ENCODE measurements around the gene TMEM30A.

Gene TMEM30A

DNA sequence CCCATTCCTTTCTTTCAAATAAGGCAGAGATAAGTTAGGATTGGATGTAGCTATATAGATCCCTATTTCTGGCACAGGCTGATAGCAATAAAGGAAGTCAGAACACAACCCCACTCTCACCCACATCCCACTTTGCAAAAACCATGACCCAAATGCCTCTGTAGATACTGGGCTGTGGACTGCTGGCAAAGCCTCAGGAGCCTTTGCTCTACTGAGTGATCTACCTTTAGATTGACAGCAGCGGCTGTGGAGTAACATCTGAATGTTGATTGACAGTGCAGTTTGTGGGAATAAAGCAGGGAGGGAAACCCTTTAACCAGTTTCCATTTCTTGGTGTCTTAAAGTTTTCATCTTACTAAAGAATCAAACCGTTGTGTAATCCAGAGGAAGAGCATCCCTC is 6.7 kb upstream of the TMEM30A start:
- peak; percentile 11 for DNase-seq

DNA sequence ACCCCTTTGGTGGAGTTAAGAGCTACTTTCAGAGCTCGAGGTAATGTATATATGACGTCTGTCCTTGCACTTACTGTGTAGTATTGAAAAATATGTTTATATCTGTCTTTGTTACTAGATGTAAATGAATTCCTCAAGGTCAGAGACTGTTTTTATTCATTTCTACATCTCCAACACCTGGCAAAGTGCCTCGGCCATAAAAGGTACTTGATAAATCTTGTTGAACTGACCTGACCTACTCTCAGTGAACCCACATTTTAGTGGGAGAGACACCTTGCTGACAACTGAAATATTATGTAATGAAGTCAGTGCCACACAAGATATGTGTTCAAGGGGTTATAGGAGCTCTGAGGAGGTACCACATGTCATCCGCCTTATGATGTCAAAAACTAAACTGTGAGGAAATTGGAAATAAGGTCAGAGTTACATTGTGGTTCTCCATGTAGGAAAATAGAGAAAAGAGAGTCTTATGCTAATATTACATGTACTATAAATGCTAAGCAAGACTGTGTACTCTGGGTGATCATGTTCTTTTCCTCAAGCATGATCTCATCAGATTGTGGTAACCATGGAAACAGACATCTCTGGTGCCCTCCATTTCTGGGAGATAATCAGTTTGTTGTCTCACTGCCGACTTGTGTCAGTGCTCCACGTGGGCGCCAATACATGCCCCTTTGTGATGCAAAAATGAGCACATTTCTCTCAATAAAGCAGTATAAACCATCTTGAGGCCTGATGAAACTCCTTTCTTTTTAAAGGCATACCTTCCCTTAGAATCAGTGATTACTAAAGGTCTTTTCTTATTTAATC is 5.7 kb upstream of the TMEM30A start:
- no peak for DNase-seq

DNA sequence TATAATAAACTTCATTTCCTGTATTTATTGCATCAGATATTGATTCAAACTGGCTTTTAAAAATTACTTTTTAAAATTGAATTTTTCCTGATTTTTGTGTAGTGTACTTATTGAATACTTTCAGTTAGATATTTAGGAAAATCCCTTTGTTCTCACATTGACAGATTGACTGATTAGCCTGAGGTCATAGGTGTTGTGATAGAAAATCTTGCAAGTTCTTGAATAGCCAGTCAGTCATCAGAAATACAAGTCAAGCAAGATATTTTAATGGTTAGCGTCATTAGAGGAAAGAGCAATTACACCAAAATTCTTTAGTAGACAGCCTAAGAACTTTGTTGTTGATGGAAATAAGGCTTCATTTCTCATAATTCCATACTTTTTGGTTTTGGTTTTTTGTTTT is 3.4 kb upstream of the TMEM30A start:
- DNase-seq, result no peak

DNA sequence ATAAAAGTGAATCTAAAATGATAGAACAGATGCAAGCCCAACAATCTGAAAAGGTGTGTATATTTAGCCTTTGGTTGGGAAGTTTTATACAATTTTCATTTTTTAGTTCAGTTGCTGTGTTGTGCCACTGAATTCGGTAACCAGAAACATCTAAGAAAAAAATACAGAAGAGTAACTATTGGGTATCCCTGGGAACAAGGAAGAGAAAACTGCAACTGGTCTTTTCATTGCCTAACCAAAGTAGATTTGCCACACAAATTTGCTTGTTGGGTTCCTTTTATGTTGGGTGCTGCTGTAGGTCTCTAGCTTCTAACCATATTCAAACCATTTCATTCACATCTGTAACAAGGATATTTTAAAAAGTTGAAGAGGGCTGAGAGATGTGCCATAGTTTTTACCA is 2.8 kb upstream of the TMEM30A start:
- no peak for DNase-seq

DNA sequence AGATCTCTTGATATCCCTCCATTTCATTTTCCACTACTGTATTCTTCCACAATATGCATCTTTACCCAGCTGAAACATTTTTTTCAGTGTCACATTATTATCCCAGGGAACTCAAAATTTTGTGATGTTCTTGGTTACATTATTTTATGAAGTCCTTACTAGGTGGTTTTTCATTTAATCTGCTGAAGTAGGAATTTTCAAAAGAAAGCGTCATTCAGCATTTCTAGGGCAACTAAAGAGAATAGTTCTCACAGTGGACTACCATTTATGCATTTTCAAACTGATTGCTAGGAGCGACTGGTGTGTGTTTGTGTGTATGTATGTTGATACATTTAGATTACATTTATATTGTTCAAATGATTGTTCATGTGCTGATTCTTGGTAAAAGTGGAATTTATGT is 2.4 kb upstream of the TMEM30A start:
- DNase-seq, result no peak

DNA sequence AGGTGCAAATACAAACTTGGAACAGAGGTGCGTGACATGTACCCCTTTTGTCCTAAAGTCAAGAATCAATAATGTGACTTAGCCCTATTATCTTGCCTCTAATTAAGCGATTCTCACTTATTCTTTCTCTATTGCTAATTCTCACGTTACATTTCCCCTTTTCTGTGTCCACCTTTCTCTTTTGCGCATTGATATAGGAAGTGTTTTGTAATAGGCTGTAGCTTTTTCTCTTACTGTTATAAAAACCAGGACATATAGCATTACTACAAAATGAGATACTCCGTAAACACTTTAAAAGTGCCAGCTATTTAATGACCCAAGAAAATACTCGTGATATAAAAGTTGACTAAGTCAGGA is 669 bp upstream of the TMEM30A start:
- DNase-seq, result no peak

DNA sequence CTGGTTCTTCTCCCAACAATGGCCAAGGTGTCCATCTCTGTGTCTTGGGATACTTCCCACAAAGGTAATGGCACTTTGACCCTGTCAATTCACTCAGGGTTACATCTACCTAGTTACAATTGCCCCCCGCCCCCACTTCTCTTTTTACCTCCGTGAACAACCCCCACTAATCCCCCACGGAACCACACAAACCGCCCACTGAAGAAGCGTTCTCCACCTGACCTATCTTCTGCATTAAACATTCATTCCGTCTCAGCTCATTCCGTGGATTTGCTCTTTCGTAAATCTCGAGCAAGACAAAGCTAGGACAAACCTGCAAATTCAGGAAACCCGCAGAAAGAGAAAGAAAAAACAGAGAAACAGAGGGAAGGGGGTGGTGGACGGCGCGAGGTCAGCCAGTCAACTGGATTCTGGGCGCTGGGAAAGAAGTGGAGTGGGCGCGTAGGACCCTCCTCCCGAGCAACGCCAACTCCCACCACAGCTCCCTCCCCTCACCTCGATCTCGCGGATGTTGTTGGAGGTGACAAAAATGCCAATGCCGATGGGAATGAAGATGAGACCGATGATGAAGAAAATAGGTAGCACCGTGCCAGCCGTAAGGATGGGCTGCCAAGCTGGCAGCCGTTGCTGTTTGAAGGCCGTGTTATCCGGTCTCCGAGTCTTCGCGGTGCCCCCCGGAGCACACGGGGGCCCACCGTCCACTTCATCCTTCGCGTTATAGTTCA is 523 bp downstream of the TMEM30A start:
- peak; percentile 61 for DNase-seq

DNA sequence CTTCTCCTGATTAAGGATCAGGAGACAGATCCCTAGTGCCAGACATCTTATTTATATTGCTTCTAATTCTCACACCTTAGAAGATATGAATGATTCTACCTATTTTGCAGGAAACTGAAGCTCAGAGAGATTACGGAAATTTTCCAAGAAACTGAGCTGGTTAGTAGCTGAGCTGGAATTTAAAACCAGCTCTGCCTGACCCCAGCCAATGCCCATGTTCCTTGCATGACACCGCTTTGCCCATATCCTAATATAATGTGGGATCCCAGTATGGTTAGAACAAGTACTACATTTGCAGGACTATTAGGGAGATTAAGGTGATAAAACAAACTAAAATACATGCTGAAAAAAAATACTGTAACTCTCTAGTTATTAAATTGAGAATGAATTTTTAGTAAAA is 1.9 kb downstream of the TMEM30A start:
- peak; percentile 1 for DNase-seq

DNA sequence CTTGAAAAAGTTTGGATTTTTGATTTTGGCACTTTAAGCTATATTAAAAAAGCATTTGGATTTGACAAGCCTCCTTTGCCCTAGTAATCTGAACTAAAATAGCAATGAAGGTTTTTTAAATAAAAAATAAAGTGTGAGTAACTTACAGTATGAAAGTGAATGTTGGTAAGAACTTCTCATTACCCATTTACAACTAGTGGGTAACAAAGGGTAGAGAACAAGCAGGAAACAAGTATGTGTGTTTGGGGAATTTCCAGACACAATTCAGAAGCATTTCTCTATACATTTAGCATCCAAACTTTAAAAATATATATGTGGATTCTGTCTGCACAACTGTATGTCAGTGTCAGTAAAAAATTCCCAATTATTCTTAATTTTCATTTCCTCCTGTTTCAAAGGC is 2.9 kb downstream of the TMEM30A start:
- no peak for DNase-seq

DNA sequence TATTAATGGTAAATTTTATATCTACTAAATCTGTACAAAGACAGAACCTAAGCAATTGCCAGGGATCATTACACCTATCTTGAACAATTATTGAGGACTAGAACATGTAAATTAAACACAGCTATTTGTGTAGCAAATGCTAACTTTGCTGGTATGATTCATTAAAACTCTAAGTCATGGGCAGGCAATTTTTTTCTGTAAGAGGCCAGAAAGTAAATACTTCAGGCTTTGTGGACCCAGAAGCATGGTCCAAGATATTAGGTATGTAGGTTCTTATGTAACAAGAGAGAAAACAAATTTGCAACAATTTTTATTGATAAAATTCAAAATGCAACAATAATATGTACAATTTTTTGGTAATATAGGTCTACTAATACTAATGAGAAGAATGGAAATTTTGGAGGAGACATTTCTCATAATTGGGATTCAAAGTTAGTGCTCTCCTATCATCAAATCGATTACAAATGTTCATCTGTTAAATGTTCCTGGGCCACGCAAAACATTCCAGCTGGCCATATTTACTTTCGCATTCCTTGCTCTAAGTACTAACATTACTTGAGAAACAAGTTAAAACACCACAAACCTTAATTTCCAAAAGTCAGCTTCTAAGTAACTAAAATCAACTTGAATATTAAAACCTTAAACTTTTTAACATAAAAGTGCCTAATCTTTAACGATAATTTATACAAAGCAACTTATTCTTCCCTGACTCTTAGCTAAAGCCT is 4.3 kb downstream of the TMEM30A start:
- DNase-seq, result no peak

DNA sequence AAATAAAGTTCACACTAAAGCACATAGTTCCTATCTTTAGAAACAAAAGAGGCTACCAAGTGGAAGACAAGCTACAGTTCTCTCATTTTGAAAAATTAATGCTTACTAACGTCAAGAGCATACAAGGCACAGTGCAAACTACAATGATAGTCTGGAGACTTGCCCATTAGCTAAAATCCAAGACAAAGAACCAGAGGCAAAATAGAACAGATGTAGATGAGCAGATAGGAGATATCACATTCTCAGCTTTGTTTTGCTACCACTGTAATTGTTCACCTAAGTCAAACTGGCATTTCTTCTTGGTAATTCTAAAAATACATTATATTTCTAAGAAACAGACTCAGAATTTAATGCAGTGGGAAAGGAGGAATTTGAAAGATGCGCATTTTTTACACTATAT is 5.2 kb downstream of the TMEM30A start:
- DNase-seq, result no peak

DNA sequence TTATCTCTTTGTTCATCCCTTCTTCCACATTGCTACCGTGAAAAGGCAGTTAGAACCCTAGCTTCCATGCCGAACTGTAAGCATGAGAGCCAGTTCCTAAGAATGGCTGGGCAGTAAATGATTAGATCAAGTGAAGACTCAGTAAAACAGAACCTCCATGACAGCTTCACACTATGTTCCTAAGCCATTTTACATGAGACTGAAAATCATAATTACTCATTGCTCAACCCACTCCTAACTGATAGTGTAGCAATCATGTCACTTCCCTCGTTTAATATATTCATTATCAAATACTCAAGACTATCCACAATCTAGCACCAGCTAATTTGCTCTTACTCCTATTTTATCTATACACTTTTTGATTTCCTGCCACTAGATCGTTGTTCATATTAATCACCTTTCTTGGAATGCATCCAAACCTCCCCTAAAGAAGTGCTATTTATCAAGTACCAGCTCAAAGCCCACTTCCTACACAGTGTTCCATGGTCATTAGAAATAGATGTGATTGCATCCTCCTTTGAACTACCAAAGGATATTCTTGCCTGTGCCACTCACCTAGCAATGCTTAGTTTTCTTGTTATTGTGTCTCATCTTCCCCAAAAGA is 6.0 kb downstream of the TMEM30A start:
- DNase-seq, result peak; percentile 0

DNA sequence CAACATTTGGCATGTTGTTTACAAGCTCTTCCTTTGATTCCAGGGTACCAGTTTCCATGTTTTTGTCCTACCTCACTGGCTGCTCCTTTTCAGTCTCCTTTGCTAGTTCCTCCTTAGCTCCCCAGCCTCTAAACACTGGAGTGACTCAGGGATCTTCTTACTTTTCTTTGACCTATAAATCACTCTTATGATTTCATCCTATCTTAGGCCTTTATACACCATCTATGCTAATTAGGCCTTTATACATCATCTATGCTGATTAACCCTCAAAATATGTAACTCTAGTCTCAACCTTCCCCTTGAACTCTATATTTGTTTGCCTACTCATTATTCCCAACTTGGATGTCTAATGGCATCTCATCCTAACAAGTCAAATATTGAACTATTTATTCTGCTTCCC is 9.5 kb downstream of the TMEM30A start:
- no peak for DNase-seq

DNA sequence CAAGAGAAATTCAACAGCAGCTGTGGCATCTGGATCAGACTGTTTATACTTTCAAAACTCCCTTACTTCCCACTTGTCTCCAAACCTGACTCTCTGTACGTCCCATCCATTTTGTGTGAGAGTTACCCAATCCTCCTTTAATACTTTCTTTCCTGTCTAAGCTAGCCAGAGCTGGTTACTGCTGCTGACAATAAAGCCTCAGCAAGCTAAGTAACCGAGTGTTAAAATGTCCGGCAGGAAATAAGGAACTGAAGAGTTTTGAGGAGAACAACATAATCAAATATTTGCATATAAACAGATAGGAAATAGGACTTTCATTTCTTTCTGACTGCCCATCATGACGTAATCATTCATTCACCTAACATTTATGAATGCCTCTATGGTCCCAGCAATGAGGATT is 11.6 kb downstream of the TMEM30A start:
- no peak for DNase-seq

DNA sequence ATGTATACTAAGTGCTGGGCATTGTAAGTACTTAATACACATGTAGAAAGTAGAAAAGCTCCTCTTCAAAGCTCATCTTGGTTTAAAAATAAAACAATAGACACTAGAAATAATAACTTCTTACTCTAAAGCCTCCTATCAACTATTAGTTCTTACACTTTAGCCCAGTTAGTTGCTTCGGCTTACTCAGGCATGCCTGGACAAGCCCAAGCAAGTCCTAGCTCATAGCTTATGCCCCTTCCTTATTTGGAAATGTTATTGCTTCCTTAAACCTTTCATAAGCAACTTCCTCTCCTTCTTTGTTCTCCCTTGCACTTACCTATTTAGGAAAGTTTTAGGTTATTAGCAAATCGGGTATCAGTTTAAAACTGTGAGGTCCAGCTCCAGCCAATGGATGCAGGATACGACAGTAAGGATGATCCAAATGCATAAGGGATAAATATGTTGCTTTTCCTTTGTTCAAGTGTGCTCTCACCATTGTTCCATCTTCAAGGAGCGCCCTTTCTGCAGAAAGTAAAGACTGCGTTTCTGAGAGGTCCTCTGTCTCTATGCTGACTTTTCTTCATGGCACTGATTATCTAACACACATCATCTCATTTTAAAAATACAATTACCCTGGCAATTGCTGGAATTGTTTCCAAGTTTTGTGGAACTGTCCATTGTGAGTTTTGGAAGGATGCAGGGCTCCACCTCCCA is 12.3 kb downstream of the TMEM30A start:
- no peak for DNase-seq

DNA sequence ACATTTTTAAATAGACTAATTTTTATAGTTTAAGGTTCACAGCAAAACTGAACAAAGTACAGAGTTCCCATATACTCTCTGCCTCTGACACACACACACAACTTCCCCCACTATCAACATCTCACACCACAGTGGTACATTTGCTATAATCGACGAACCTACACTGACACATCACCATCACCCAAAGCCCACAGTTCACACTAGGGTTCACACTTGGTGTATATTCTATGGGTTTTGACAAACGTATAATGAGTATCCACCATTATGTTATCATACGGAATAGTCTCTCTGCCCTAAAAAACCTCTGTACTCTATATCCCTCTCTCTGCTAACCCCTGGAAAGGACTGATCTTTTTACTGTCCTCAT is 15.6 kb downstream of the TMEM30A start:
- DNase-seq, result no peak

DNA sequence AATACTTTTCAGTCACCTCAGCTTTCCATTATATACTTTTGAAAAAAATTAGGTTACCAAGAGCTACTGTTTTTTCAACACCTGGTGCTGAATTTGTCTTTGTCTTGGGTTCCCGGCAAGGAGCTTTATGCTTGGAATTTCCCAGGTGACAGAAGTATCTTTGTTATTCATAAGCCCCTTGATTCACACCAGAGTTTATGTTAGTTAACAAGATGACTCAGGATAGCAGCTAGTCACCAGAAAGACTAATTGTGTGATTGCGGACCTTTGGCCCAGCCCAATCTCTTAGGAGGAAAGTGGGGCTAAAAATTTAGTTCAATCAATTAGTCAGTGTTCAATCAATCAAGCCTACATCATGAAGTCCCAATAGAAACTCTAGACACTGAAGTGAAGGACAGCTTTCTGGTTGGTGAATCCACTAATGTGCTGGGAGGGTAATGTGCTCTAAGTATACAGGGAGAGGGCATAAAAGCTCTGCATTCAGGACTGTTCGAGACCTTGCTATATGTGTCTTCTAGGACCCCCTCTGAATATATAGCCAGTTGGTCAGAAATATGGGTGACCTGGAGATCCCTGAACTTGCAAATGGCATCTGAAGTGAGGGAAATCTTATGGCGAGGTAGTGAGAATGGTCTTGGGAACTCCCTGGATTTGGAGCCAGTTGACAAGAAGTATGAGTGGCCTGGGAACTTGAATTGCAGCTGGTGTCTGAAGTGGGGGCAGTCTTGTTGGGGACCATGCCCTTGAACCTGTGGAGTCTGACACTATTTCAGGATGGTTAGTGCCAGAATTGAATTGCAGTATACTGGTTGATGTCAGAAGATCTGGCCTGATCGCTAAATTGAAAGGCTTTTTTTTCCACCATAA is 16.2 kb downstream of the TMEM30A start:
- peak; percentile 2 for DNase-seq

DNA sequence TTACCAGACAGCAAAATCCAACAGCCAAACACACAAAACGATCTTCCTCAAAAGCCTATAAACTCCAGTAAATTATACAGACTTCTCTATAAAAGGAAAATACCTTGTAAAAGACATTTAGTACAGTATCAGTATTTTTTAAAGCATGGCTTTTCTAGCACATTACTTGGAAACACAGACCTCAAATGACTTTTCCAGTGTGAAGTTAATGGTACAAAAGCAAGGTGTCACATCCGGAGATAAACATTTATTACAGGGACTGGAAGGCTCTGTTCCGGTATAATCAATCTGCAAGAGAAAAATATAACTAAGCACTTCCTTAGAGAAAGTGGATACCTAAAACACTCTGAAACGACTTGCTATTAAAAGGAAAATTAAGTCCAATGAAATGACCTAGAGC is 17.1 kb downstream of the TMEM30A start:
- DNase-seq, result no peak

DNA sequence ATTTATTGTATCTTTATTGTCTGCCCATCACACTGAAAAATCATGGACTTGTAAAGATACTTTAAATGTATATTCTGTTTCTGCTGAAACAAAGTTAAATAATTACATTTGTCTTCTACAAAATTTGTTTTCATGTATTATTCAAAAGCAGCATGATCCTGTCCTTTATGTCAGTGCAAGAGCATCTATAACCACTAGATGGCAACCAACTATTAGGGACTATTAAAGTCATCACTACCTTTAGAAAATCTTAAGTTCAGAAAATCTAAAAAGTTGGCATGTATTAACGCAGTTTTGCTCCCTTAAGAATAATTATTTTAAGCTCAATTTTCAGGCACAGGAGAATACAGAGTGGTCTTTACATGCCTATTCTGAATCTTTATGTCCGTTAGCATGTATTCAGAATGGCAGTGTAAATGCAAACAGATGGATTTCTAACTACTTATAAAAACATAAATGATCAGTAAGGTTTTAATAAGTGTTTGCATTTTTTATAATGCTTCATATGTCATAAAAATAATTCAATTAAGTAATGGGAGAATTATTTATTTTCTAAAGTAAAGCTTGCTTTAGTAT is 17.8 kb downstream of the TMEM30A start:
- peak; percentile 49 for DNase-seq

DNA sequence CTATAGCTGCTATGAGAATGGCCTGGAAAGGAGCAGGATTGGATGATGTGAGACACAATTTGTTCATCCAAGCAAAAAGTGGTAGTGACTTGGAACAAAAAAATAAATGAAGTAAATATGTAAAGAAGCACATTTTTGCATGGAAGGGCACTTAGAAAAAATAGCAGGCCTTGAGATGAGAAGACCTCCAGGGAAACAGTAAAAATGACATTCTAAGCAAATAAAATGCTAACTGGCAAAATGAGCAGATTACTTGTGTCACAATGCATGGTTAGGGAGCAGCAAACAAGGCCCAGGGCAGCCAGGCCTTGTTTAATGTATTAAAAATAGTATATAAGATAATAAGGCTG is 21.2 kb downstream of the TMEM30A start:
- DNase-seq, result no peak

DNA sequence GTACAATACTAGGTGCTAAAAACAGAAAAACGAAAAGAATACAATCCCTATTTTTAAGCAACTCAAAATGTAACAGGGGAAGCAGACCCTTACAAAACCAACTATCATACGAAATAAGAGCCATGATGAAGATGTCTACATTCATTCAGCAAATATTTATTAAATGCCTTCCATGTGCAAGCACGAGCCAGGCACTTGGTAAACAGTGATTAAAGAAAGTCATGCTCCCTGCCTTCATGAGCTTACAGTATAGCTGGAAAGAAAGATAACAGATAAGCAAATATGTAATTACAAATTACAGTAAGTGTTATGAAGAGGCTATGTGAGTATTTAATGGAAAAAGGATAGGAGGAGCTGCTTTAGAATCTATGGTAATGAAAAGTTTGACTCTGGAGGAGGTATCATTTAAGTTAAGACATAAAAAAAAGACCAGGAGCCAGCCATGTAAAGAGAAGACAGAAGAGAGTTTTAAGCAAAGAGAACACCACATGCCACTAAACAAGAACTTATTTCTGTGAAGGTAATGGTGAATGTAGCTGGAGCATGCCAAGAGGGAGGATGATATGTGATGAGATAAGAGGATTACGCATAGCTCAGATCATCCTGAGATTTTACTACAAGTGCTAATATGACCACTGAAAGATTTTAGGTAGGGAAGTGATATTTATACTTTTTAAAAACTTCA is 21.7 kb downstream of the TMEM30A start:
- DNase-seq, result peak; percentile 28

Data from NCI-H82 (cell line).